HepG2 (cell line): ENCODE data around the gene DIS3L2. TPM values are rescaled to one million over a fixed set of nuclear protein-coding genes. Genes with fewer than 3 reads are reported as not detected.

Experiments used
- ATF7-NPFF ChIP-seq: sonication (generic); formaldehyde crosslinking; IDR thresholded peaks from 2 replicates; pipeline ENCODE4 v1.8.1; 2023; ENCODE audit warnings: mild to moderate bottlenecking, low read depth, missing genetic modification reagents, moderate library complexity
- DPF2 ChIP-seq: sonication (generic); formaldehyde crosslinking; IDR thresholded peaks from 2 replicates; pipeline ENCODE4 v1.4.0; 2020; ENCODE audit warnings: mild to moderate bottlenecking, low read depth, missing genetic modification reagents, borderline replicate concordance
- ETV6 ChIP-seq: sonication (generic); formaldehyde crosslinking; conservative IDR thresholded peaks from 2 replicates; pipeline ENCODE4 v1.4.0; 2020; ENCODE audit warnings: missing genetic modification reagents
- HMG20A ChIP-seq: IDR thresholded peaks from 2 replicates; pipeline ENCODE4 v1.6.1; 2016; ENCODE audit warnings: borderline replicate concordance
- KAT2B ChIP-seq: fragments of 150-350 bp; IDR thresholded peaks from 2 replicates; pipeline ENCODE4 v1.6.1; 2014; ENCODE audit warnings: low read depth, low read length, borderline replicate concordance
- KLF12 ChIP-seq: sonication (generic); formaldehyde crosslinking; IDR thresholded peaks from 2 replicates; pipeline ENCODE4 v1.4.0; 2020; ENCODE audit warnings: missing genetic modification reagents, borderline replicate concordance
- MEIS2 ChIP-seq: sonication (generic); formaldehyde crosslinking; IDR thresholded peaks from 2 replicates; pipeline ENCODE4 v1.9.0; 2021; ENCODE audit warnings: mild to moderate bottlenecking, missing genetic modification reagents
- U2AF1 ChIP-seq: fragments of 200-400 bp; formaldehyde crosslinking; optimal IDR thresholded peaks from 2 replicates; pipeline ENCODE3; 2017; ENCODE audit warnings: mild to moderate bottlenecking, low read depth, low read length
- WIZ ChIP-seq: sonication (generic); formaldehyde crosslinking; IDR thresholded peaks from 2 replicates; pipeline ENCODE4 v1.5.1; 2020; ENCODE audit warnings: mild to moderate bottlenecking, missing genetic modification reagents
- ZKSCAN8 ChIP-seq: IDR thresholded peaks from 2 replicates; pipeline ENCODE4 v1.6.1; 2016; ENCODE audit warnings: borderline replicate concordance, missing genetic modification reagents, missing compliant biosample characterization
- ZNF234 ChIP-seq: sonication (generic); formaldehyde crosslinking; conservative IDR thresholded peaks from 2 replicates; pipeline ENCODE4 v1.5.1; 2020; ENCODE audit warnings: mild to moderate bottlenecking, missing genetic modification reagents
- ZNF451 ChIP-seq: sonication (generic); formaldehyde crosslinking; IDR thresholded peaks from 2 replicates; pipeline ENCODE4 v1.5.0; 2020; ENCODE audit warnings: mild to moderate bottlenecking, missing genetic modification reagents
- ZNF724P ChIP-seq: sonication (generic); formaldehyde crosslinking; IDR thresholded peaks from 2 replicates; pipeline ENCODE4 v1.8.0; 2022; ENCODE audit warnings: missing genetic modification reagents, borderline replicate concordance
- ZNF75D ChIP-seq: sonication (generic); formaldehyde crosslinking; IDR thresholded peaks from 2 replicates; pipeline ENCODE4 v1.8.1; 2023; ENCODE audit warnings: missing genetic modification reagents, mild to moderate bottlenecking, borderline replicate concordance
- ZNF773 ChIP-seq: sonication (generic); formaldehyde crosslinking; IDR thresholded peaks from 2 replicates; pipeline ENCODE4 v1.4.0; 2020; ENCODE audit warnings: missing genetic modification reagents, borderline replicate concordance
- polyA plus RNA-seq, 8 experiments: library from polyadenylated mRNA; depleted of rRNA in 3 of 8; stranded (reverse) in 7 of 8; unstranded in 1 of 8; fragments of >200 nt; fragmentation: Illumina TruSeq in 4 of 8; extraction: Trizol in 4 of 8; gene quantifications; 2 replicates each; pipeline versions ENCODE4 v1.2.1 to v1.2.3, GENCODE V29; 2011 to 2016; ENCODE audit warnings: low read depth in 4 of 8, missing spikeins in 1 of 8, mixed read lengths in 1 of 8; ENCODE audit not compliant: insufficient read depth in 1 of 8
- total RNA-seq, 5 experiments: library from RNA; depleted of rRNA; stranded (reverse); fragments of >200 nt; fragmentation: Illumina TruSeq; extraction: Trizol; gene quantifications; 2 replicates each; pipeline ENCODE4 v1.2.3, GENCODE V29; 2016; ENCODE audit warnings: low read depth in 1 of 5
- TF ChIP-seq, protein P1 (sequence below): IDR thresholded peaks from 2 replicates; pipeline ENCODE4 v1.6.1; 2016; ENCODE audit warnings: missing biosample characterization, missing genetic modification reagents, low read depth
- TF ChIP-seq, protein P2 (sequence below): sonication (generic); formaldehyde crosslinking; IDR thresholded peaks from 2 replicates; pipeline ENCODE4 v1.5.0; 2020; ENCODE audit warnings: mild to moderate bottlenecking, missing genetic modification reagents, borderline replicate concordance
- TF ChIP-seq, protein P3 (sequence below): sonication (generic); formaldehyde crosslinking; IDR thresholded peaks from 2 replicates; pipeline ENCODE4 v1.4.0; 2020; ENCODE audit warnings: mild to moderate bottlenecking, missing genetic modification reagents, borderline replicate concordance
- TF ChIP-seq, protein P4 (sequence below): sonication (generic); formaldehyde crosslinking; IDR thresholded peaks from 2 replicates; pipeline ENCODE4 v1.9.0; 2021; ENCODE audit warnings: missing genetic modification reagents, borderline replicate concordance

DIS3L2 gene
- total and polyA plus RNA-seq, 2 of the 13 experiments (the other 11 are each of a cell fraction or from before 2014, with no cell fraction given) = 7.0 to 23.9 TPM

DNA sequence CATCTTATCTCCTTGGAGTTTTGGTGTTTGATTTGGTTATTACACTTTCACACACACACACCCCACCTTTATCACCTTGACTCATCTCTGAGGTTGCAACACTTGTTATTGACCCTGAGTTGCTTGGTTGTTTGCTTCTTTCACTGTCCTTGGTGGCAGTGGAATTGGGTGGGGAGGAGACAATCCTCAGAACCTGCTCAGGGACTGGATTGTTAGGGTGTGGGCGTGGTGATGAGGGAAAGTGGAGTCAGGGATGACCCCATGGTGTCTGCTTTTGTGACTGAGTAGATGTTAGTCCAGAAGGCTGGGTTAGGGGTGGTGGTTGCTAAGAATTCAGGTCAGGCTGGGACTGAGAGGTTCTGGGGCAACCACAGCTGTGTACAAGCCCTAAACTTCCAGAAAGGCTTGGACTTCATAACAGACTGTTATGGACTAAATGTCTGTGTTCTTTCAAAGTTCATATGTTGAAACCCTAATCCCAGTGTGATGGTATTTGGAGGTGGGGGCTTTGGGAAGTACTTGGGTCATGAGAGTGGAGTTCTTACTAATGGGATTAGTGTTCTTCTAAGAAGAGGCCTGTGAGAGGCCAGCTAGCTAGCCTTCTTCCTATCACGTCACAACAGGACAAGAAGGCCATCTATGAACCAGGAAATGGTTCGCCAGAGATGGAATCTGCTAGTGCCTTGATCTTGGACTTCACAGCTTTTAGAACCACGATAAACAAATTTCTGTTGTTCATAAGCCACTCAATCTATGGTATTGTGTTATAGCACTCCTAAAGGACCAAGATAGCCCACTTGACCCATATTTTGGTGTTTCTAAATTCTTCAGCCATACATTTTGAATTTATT, 3.4 kb upstream of the DIS3L2 start (continued):
- TF ChIP-seq U2AF1 (no peak), ZNF773 (CRISPR knock-in tag) (no peak), MEIS2 (CRISPR knock-in tag) (no peak), ZNF451 (no peak), HMG20A (CRISPR knock-in tag) (peak; percentile 69), ATF7-NPFF (CRISPR knock-in tag) (no peak), KAT2B (no peak), ETV6 (CRISPR knock-in tag) (no peak), DPF2 (CRISPR knock-in tag) (0 out of 2 replicates have a peak, but pooled peaks have one; percentile 31), KLF12 (CRISPR knock-in tag) (no peak), ZNF724P (CRISPR knock-in tag) (no peak), ZNF234 (CRISPR knock-in tag) (no peak), ZNF75D (CRISPR knock-in tag) (no peak), WIZ (CRISPR knock-in tag) (no peak), ZKSCAN8 (CRISPR knock-in tag) (no peak)
- TF ChIP-seq, protein P1, sequence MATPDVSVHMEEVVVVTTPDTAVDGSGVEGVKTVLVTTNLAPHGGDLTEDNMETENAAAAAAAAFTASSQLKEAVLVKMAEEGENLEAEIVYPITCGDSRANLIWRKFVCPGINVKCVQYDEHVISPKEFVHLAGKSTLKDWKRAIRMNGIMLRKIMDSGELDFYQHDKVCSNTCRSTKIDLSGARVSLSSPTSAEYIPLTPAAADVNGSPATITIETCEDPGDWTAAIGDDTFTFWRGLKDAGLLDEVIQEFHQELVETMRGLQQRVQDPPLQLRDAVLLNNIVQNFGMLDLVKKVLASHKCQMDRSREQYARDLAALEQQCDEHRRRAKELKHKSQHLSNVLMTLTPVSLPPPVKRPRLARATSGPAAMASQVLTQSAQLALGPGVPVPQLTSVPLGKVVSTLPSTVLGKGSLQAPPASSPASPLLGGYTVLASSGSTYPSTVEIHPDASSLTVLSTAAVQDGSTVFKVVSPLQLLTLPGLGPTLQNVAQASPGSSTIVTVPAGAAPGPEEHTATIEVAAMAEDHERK (CRISPR knock-in tag) = no peak
- TF ChIP-seq, protein P2, sequence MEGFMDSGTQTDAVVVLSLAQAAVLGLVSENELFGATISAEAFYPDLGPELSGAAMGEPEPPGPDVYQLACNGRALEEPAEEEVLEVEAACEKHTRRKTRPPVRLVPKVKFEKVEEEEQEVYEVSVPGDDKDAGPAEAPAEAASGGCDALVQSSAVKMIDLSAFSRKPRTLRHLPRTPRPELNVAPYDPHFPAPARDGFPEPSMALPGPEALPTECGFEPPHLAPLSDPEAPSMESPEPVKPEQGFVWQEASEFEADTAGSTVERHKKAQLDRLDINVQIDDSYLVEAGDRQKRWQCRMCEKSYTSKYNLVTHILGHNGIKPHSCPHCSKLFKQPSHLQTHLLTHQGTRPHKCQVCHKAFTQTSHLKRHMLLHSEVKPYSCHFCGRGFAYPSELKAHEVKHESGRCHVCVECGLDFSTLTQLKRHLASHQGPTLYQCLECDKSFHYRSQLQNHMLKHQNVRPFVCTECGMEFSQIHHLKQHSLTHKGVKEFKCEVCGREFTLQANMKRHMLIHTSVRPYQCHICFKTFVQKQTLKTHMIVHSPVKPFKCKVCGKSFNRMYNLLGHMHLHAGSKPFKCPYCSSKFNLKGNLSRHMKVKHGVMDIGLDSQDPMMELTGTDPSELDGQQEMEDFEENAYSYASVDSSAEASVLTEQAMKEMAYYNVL = no peak
- TF ChIP-seq, protein P3, sequence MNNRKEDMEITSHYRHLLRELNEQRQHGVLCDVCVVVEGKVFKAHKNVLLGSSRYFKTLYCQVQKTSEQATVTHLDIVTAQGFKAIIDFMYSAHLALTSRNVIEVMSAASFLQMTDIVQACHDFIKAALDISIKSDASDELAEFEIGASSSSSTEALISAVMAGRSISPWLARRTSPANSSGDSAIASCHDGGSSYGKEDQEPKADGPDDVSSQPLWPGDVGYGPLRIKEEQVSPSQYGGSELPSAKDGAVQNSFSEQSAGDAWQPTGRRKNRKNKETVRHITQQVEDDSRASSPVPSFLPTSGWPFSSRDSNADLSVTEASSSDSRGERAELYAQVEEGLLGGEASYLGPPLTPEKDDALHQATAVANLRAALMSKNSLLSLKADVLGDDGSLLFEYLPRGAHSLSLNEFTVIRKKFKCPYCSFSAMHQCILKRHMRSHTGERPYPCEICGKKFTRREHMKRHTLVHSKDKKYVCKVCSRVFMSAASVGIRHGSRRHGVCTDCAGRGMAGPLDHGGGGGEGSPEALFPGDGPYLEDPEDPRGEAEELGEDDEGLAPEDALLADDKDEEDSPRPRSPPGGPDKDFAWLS = no peak
- TF ChIP-seq, protein P4, sequence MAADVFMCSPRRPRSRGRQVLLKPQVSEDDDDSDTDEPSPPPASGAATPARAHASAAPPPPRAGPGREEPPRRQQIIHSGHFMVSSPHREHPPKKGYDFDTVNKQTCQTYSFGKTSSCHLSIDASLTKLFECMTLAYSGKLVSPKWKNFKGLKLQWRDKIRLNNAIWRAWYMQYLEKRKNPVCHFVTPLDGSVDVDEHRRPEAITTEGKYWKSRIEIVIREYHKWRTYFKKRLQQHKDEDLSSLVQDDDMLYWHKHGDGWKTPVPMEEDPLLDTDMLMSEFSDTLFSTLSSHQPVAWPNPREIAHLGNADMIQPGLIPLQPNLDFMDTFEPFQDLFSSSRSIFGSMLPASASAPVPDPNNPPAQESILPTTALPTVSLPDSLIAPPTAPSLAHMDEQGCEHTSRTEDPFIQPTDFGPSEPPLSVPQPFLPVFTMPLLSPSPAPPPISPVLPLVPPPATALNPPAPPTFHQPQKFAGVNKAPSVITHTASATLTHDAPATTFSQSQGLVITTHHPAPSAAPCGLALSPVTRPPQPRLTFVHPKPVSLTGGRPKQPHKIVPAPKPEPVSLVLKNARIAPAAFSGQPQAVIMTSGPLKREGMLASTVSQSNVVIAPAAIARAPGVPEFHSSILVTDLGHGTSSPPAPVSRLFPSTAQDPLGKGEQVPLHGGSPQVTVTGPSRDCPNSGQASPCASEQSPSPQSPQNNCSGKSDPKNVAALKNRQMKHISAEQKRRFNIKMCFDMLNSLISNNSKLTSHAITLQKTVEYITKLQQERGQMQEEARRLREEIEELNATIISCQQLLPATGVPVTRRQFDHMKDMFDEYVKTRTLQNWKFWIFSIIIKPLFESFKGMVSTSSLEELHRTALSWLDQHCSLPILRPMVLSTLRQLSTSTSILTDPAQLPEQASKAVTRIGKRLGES = no peak
